BE2C (cell line): ENCODE data around the gene TXNRD3.

Experiments used
- DNase-seq: peaks from one replicate; pipeline ENCODE4 v3.0.0-alpha.2; 2020
- H3K27me3 ChIP-seq: fragments of 250-450 bp; sonication (Bioruptor Pico); 2 replicates; pipeline ENCODE4 v1.5.1; 2020; ENCODE audit warnings: mild to moderate bottlenecking
- H3K36me3 ChIP-seq: fragments of 250-450 bp; sonication (Bioruptor Pico); 2 replicates; pipeline ENCODE4 v1.5.1; 2020; ENCODE audit warnings: mild to moderate bottlenecking
- H3K4me1 ChIP-seq: fragments of 250-450 bp; sonication (Bioruptor Pico); 2 replicates; pipeline ENCODE4 v1.5.1; 2020
- H3K4me3 ChIP-seq: 2 replicates; pipeline ENCODE4 v1.5.1; 2011; ENCODE audit warnings: low read depth, low read length
- H3K9me3 ChIP-seq: fragments of 250-450 bp; sonication (Bioruptor Pico); 2 replicates; pipeline ENCODE4 v1.5.1; 2020
- TF ChIP-seq, protein P1 (sequence below): IDR thresholded peaks from 2 replicates; pipeline ENCODE4 v1.5.1; 2012; ENCODE audit warnings: mild to moderate bottlenecking, low read depth, low read length

TXNRD3 gene

DNA sequence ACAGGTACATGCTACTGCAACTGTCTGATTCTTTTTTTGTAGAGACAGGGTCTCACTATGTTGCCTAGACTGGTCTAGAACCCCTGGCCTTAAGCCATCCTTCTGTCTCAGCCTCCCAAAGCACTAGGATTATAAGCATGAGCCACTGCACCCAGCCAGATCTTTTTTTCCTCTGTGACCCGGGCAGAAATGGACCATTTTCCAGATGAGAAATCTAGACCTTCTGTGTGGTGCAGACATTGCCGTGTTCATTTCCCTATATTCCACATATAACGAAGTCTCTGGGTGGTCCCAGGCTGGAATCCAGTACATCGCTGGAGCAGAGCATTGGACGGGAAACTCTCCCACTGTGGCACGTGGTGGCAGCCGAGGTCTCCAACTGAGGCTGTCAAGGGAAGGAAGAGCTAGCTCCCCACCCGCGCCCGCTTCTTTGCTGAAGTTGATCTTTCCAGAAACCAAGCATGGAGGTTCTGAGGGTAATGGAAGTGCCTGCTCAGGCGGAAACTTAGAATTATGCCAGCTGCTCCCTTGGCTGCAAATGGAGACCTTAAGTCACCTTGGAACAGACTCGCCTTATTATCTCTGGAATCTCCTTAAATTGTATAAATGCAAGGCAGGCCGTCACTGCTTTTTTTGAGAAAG is 23.1 kb upstream of the TXNRD3 start:
- H3K4me1 ChIP-seq: peaks cover 36% of the 10 kb centered on the region
- no peaks in the 10 kb centered on the region for H3K9me3 ChIP-seq
- TF ChIP-seq, protein P1, sequence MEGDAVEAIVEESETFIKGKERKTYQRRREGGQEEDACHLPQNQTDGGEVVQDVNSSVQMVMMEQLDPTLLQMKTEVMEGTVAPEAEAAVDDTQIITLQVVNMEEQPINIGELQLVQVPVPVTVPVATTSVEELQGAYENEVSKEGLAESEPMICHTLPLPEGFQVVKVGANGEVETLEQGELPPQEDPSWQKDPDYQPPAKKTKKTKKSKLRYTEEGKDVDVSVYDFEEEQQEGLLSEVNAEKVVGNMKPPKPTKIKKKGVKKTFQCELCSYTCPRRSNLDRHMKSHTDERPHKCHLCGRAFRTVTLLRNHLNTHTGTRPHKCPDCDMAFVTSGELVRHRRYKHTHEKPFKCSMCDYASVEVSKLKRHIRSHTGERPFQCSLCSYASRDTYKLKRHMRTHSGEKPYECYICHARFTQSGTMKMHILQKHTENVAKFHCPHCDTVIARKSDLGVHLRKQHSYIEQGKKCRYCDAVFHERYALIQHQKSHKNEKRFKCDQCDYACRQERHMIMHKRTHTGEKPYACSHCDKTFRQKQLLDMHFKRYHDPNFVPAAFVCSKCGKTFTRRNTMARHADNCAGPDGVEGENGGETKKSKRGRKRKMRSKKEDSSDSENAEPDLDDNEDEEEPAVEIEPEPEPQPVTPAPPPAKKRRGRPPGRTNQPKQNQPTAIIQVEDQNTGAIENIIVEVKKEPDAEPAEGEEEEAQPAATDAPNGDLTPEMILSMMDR: no peak
- H3K27me3 ChIP-seq: no peaks in the 10 kb centered on the region
- no peak overlapping the region for H3K4me3 ChIP-seq
- DNase-seq: no peak
- no peaks in the 10 kb centered on the region for H3K36me3 ChIP-seq

DNA sequence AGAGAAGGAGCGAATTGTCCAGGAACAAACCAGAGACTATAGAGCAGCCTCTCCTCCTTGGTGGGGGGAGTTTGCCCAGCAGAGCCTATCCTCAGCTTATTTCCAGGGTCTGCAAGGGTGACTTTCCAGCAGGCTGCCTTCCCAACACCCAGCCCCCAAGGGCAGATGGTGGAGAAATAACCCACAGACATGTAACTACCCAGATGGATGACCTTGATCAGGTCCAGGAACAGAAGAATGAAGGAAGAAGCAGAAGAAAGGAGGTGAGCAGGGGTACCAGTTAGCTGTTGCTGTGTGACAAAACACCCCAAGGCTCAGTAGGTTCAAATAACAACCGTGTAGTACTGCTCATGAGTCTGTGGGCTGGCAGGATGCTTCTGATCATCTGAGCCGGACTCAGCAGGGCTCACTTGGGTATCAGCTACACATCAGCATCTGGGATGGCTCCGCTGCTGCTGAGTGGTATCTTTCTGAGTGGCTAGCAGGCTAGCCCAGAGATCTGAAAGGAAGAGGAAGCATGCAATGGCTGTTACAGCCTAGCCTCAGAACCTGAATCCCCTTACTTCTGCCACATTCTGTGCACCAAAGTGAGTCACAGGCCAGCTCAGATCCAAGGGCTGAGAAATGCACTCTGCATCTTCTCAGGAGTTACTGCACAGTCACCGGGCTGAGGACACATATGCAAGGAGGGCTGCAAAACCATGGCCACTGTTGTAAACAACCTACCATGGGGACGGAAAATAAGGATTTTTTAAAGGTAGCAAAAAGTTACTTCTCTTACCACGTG is 22.2 kb upstream of the TXNRD3 start:
- TF ChIP-seq, protein P1: no peak
- DNase-seq: no peak

DNA sequence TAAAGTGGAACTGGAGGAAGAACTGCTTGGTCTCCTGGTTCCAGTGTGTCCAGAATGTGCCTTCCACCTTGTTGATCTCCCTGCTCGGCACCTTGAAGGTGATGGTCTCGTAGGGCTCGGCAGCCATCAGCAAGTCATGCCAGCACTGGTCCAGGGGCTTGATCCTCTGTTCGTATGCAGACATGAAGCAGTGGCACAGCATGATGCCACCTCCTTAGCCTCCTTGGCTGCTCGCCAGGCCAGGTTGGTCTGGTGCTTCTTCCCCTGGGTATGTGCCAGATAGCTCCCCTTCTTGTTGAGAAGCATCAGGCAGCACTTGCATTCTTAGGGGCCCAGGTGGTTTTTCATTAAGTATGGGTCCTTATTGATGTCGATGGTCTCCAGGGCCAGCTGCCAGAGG is 17.8 kb upstream of the TXNRD3 start:
- no peak for DNase-seq
- TF ChIP-seq, protein P1: no peak
- Histone ChIP-seq H3K4me1 (no peaks in the 10 kb centered on the region), H3K9me3 (no peaks in the 10 kb centered on the region), H3K27me3 (no peaks in the 10 kb centered on the region), H3K4me3 (no peak overlapping the region), H3K36me3 (no peaks in the 10 kb centered on the region)

More for the DNA sequence above, 22.2 kb upstream of the TXNRD3 start:
- H3K27me3 ChIP-seq: no peaks in the 10 kb centered on the region
- peaks cover 33% of the 10 kb centered on the region for H3K4me1 ChIP-seq
- H3K36me3 ChIP-seq: no peaks in the 10 kb centered on the region
- no peak overlapping the region for H3K4me3 ChIP-seq
- no peaks in the 10 kb centered on the region for H3K9me3 ChIP-seq

DNA sequence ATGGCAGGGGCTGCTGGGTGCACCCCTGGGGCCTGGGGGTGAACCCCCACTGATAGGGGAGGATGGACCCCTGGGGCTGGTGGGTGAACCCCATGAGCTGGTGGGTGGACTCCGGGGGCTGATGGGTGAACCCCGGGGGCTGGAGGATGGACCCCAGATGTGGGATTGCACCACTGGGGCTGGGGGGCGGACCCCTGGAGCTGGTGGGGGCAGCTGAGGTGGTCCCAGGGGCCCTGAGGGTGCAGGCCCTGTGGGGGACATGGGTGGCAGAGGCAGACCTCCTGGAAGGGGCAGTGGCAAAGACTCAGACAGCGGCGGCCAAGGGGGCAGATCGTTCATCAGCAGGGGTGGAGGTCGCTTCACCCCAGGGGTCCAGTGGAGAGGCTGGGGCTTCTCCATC is 17.4 kb upstream of the TXNRD3 start:
- TF ChIP-seq, protein P1: no peak
- no peak overlapping the region for H3K4me3 ChIP-seq
- no peaks in the 10 kb centered on the region for H3K9me3 ChIP-seq
- H3K4me1 ChIP-seq: no peaks in the 10 kb centered on the region
- no peak for DNase-seq
- no peaks in the 10 kb centered on the region for H3K36me3 ChIP-seq
- no peaks in the 10 kb centered on the region for H3K27me3 ChIP-seq

DNA sequence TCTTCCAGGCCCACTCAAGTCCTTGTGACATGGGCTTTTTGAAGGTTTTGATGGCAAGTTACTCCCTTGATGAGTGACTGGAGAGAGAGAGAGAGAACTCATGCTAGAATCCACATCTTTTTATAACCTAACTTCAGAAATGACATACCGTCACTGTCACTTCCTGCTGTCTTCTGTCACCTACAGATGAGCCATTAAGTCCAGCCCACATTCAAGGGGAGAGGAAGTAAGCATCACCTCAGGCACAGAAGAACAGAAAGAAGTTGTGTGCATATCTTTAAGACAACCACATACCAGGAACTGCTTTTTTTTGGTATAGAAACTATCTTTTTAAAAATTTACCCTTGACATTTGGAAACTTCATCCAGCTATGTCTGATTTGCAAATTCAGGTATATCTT is 16.6 kb upstream of the TXNRD3 start:
- TF ChIP-seq, protein P1: no peak
- H3K36me3 ChIP-seq: no peaks in the 10 kb centered on the region
- no peak overlapping the region for H3K4me3 ChIP-seq
- H3K4me1 ChIP-seq: no peaks in the 10 kb centered on the region
- H3K9me3 ChIP-seq: no peaks in the 10 kb centered on the region
- DNase-seq: no peak
- H3K27me3 ChIP-seq: no peaks in the 10 kb centered on the region
